HG03521 (cell line): ENCODE data around the gene DTNB.
"Not testable (repeated sequence)": the region's sequence is repeated elsewhere in the genome, so short reads cannot be mapped to it uniquely, and the experiment has no call there.

Experiments
- ATAC-seq: cut with Tn5 transposase; IDR thresholded peaks from one replicate; pipeline ENCODE4 v1.9.1; 2021; ENCODE audit warnings: mild to moderate bottlenecking, moderate library complexity; ENCODE audit not compliant: unreplicated experiment

Gene DTNB

DNA sequence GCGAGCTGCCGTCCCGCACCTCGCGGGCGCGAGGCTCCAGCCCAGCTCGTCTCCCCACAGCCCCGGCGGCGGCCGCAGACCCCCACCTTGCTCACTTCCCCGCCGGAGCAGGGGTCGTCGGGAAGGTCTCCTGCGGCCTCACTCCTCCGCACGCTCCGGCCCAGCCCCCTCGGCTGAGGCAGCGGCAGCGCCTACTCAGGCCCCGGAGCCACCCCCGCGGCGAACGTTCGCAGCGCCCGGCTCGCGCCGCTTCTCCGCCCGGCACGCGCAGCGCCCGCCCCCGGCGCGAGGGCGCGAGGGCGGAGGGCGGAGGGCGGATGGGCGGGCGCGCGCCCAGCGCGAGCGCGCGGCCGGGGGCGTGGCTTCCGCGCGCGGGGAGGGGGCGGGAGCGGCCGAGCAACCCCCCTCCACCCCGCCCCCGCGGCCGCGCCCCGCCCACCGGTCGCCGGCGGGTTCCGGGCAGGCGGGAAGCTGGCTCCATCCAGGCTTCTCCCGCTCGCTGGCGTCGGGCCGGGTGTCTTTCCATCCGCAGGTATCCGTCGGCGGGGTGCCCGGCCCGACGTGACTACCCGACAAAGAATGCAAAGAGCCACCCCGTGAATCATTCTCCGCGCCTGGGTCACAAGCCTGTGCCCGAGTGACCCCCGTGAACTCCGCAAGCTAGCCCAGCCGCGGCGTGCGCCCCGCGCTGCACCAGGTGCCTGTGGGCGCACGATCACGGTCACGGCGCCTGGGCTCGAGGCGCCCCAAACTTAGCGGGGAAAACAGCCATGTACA lies at the start of gene DTNB:
DTNB (minus strand) TSS at position 278 of the 777 bp plus-strand sequence. CDS start 20,917 bp downstream, outside the sequence.
- ATAC-seq, result peak; percentile 75

DNA sequence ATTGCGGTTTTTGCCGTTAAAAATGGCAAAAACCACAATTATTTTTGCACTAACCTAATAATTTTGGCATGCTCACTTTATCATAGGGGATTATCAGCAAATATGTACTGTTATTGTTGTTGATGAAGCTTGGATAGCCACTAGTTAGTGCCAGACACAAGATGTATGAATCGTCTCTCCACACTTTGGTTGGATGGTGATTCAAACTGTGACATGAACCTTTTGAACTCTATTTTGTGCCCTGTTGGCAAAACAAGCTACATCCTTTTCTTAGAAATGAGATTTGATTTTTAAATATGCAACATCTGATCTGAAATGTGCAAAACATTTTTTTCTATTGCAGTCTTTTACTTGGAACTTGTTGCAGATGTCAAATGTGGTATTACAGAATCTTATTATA lies 48.8 kb upstream of the DTNB start:
- no peak for ATAC-seq

DNA sequence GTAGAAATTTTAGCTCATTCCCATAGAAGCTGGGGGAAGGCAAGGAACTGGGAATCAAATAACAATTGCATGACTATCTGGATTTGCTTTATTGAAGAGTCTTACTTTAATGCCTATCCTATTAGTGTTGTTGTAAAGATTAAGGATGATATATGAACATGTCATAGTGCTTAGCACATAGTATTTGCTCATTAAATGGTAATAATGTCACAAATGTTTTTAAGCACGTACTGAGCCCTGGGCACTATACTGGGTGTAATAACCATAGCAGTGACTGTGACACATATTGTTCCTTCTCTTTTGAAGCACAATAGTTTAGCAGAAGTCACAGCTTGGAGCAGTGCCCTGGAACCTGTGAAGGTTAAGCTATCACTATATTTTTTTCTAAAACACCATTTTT lies 47.2 kb upstream of the DTNB start:
- no peak for ATAC-seq

DNA sequence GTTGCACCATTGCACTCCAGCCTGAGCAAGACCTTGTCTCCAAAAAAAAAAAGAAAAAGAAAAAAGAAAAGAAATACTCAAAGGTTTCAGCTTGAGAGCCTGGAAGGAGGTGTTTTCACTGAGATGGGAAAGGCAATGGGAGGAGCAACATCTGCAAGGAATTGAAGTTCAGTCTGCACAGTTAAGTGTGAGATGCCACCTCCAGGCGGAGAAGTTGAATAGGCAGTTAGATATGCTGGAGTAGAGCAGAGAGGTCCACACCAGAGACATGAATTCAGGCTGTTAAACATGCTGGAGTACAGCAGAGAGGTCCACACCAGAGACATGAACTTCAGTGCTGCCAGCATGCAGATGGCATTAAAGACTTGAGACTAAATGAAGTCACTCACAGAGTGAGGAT lies 41.4 kb upstream of the DTNB start:
- ATAC-seq, result no peak

DNA sequence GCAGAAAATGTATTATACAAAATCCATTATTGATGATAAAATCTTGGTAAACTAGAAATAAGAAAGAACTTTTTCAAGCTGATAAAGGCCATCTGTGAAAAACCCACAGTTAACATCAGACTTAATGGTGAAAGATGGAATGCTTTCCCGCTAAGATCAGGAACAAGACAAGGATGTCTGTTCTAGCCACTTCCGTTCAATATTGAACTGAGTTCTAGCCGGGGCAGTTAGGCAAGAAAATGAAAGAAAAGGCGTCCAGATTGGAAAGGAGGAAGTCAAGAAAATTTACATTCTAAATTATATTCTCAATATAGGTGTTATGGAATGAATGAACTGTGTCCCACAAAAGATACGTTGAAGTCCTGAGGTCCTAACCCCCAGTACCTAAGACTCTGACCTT lies 39.1 kb upstream of the DTNB start:
- no peak for ATAC-seq

DNA sequence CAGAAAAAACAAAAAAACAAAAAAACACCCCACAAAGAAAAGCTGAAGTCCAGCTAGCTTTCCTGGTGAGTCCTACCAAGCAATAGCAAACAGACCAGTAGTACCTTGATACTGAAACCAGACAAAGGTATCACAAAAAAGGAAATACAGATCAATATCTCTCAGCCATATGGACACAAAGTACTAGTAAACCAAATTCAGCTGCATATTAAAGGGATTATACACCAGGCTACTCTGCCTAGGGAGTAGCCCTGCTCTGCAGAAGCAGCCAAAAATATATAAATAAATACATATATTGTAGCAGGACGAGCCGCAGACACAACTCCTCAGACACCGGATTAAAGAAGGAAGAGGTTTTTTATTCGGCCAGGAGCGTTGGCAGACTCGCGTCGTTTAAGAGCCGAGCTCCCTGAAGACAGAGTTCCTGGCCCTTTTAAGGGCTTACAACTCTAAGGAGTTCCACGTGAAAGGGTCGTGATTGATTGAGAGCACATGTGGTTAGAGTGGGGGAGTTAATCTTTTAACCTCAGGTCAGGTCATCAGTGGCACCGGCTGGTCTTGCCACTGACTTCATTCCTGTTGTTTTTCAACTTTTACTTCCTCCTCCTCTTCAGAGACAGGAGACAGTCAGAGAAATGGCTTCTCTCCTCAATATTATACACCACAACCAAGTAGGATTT lies 38.4 kb upstream of the DTNB start:
- no peak for ATAC-seq

DNA sequence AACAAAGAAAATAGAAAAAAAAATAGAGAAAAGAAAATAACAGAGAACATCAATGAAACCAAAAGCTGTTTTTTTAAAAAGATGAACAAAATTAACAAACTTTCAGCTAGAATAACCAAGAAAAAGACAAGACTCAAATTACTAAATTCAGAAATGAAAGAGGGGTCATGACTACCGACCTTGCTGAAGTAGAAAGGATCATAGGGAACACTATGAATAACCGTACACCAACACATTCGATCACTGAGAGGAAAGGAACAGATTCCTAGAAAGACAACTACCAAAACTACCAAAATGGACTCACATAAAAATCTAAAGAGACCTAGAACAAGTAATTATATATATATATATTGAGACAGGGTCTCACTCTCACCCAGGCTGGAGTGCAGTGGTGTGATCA lies 37.4 kb upstream of the DTNB start:
- ATAC-seq, result no peak

DNA sequence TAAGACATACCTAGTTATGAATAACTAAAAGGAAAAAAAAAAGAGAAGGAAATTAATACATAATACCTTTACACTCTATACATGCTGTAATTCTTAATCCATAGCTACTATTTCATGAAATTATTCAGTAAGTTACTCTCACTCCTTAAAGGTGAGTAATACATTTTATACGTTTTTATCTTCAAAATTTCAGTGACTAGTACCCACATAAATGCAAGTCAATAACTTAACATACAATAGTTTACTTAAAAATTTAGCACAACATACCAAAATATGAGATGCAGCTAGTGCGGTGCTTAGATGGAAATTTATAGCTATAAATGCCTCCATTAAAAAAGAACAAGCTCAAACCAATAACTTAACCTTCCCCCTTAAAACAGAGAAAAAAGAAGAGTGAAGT lies 36.0 kb upstream of the DTNB start:
- ATAC-seq, result no peak

DNA sequence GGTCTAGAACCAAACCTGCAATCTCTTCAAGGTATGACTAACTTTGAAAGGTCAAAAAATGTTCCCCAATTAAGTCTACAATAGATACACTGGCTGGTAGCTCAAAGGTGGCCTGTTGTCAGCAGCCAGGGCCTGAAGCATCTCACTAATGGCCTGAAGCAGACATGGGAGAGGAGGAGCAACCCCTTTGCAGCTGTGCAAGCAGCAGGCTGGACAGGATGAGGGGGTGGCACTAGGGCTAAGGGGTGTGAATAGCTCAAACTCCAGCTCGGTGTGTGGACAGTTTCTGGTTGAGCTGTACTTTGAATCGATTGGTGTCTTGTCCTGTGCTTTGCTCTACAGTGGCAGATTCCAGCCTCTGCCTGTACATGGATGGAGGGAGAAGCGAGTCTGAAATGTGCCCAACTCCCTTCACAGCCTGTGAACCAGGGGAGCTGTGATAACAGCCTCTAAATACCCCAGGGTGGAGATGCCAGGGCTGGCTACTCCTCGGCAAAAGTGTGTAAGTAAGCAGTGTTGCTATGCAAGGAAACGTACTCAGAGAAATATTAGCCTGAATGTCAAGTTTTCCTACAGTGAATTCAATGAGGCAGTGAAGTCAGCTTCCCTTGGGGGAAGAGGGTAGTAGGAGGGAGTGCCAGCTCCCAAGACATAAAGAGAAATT lies 34.7 kb upstream of the DTNB start:
- no peak for ATAC-seq

DNA sequence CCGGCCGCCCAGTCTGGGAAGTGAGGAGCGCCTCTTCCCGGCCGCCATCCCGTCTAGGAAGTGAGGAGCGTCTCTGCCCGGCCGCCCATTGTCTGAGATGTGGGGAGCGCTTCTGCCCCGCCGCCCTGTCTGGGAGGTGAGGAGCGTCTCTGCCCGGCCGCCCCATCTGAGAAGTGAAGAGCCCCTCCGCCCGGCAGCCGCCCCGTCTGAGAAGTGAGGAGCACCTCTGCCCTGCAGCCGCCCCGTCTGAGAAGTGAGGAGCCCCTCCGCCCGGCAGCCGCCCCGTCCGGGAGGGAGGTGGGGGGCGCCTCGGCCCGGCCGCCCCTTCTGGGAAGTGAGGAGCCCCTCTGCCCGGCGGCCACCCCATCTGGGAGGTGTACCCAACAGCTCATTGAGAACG lies 32.2 kb upstream of the DTNB start:
- ATAC-seq, result not testable (repeated sequence)

DNA sequence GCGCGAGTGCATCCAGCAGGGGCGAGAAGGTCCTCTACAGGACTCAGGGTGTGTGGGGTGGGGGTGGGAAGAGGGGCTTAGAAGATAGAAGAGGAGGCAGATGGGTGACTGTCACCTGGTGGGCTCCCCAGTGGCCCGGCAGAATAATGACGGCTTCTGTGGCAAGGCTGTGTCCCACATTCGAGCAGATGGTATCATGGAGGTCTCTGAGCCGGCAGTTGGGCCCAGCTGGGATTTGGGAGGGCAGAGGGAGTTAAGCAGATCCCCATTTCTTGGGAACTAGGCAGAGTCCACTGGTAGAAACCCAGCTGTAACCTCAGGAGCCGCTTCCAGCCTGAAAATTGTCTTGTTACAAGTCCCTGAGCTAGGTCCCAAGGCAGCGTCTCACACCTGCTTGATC lies 28.4 kb upstream of the DTNB start:
- no peak for ATAC-seq

DNA sequence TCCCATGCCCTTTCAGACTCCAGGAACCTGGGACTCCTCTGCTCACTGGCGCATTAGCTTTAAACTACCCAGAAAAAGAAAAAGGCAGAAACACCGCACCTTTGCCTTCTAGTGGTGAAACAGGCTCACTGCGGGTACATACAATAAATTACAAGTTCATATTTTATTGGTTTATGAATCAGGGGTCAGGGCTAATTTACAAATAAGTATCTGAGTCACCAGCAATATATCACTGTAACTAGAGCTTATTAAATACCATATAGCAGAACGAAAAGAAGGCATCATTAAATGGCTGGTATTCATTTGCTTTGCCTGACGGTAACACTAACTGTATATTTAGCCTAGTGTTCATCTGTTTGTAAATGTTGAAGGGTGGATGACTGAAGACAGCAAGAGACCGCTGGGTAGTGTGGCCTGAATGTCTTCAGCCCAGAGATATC lies 26.9 kb upstream of the DTNB start:
- ATAC-seq, result no peak

DNA sequence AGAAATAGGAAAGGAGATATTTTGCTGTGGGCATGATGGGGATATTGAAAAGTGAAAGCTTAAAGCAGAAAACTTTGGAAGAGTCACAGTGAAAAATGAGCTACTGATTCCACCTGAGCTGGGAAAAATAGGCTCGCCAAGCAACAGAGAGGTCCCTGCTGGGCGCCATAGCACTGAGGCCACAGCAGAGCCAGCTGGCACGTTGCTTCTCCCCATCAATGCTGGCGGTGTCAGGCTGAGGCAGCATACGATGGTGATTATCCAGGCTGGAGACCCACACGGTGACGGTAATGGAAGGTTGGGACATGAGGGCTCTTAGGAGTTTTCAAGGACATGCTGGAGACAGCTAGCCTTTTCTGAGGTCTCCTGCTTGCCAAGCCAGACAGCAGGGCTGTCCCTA lies 25.8 kb upstream of the DTNB start:
- ATAC-seq, result no peak

DNA sequence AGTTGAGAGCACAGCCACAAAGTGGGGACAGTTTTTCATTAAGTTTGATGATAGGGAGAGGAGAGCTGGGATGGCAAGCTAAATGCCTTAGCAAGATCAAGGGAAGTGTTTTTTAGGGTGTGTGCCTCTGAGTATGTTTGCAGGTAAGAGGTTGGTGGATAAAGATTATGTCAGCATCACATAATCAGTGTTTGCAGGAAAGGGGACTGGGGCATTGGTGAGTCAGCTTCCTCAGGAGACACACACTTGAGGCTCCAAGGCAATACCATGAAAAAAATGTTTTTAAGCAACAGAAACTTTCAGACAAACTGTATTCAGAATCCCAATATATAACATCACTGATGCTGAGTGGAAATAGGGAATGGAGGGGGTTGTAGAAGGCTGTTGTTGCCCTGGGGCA lies 25.4 kb upstream of the DTNB start:
- ATAC-seq, result no peak

DNA sequence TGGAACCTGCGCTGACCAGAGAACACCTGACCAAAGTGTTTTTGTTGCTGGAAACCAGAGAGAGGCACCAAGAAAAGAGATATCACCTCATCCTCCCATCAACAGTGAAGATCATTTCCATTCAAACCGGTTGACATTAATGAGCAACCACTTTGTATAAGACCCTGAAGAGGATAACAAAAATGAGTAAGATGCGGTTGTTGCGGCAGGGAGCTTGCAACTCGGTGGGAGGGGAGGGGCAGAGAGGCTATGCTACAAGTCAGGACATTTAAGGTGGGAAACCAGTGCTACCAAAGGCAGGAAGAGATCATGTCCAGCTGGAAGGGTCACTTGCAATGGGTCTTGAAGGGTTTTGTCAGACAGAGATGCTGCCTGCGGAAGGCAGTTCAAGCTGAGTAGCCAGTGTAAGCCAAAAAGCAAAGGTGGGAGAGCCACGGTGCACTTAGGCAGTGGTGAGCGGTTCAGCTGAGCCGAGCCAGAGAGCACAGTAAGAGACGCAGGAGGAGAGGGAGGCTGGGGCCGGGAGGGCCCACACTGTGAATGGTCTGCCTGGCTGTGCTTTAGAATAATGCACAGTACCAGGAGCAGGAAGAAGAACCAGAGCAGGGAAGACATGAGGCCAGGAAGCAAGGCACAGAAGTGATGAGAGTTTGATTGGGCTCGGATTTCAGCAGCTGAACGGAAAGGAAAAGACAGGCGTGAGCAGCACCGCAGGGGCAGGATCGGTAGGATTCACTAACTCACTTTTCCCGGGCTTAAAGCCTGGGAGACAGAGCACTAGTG lies 24.4 kb upstream of the DTNB start:
- ATAC-seq, result no peak

DNA sequence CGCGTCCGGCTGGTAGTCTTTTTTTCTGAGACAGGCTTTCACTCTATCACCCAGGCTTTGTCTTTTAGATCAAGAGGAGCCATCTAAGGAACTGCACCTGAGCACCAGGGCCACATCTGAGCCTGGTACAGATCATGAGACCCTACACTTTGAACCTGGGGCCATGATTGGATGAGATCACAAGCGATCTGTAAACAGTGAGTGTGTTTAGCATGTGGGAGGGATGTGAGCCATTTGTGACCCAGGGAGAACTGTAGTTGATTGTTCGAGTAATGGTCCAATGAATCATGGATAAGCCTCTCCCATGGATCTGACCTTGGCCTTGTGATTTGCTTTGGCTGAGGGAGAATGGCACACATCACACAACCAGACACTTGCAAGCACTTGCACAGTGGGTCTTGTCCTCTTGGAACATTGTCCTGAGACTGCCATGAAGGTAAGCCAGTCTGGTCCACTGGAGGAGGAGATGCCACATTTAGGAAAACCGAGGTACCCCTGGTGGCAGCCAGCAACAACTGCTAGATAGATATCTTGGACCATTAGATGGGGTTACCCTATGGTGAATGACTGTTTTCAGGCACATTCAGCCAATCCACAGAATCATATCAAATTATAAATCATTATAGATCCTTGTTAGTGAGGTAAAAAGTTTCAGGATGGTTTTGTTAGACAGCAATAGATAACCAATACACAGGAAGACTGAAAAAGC lies 19.5 kb upstream of the DTNB start:
- ATAC-seq, result no peak

DNA sequence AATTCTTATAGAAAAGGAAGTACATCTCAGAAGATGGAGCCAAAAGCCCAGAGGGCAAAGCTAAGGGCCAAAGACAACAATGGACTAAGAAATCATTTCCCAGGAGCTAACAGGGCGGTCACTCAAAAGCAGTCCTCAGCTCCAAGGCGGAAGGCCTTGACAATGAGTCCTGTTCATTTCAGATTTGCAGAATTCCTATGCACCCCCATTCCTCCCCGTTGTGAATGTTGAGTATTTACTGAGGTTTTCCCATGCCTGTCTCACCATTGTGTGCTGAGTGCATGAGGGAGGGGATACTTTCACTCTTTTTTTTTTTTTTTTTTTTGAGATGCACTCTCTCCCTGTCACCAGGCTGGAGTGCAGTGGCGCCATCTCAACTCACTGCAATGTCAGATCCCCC lies 18.8 kb upstream of the DTNB start:
- no peak for ATAC-seq

DNA sequence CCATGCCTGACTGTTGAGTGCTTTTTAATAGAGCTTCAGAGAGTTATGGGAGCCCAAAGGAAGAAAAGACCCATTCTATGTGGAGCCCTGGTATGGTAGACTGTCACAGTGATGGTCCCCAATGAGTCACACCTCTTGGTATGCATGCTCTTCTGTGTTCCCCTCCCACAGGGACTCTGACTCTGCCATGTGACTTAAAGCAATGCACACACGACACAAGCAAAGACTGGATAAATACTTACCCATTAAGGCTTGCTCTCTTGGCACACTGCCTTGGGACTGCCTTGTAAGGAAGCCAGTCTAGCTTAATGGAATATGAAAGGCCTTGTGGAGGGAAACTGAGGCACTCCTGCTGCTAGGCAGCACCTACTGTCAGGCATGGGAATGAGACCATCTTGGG lies 16.7 kb upstream of the DTNB start:
- ATAC-seq, result no peak

DNA sequence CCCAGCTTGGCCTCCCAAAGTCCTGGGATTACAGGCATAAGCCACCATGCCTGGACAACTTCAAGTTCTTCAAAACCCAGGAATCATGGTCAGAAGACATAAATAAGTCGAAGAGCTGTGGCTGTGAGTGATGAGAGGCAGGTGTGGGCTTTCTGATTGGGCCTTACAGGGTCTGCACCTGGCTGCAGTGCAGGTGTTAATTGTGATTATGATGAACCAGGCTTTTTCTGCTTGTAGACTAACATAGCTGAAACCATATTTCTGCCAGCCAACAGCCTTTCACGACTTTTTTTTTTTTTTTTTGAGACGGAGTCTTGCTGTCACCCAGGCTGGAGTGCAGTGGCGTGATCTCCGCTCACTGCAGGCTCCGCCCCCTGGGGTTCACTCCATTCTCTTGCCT lies 14.9 kb upstream of the DTNB start:
- no peak for ATAC-seq

DNA sequence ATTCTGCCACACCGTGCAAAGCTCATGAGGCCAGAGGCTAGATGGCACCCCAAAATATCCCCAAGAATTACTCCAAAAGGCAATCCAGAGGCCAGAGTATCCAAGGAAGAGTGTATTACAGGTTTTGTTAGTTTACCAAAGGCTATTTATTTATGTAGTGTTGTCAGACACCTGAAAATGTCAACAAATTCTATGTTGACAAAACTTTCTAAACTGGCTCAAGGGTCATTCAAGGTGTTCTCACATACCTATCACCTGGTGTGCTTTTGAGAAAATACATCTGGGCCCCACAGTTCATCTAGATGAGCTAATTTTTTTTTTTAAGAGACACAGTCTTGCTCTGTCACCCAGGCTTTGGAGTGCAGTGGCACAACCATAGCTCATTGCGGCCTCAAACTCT lies 12.4 kb upstream of the DTNB start:
- ATAC-seq, result no peak
